Measurements from ENCODE around the gene MEX3A. TPM values are rescaled to one million over a fixed set of nuclear protein-coding genes. Genes with fewer than 3 reads are reported as not detected.

Gene MEX3A
- total RNA-seq, 1 experiment from 2014 or later = 68.0 TPM

- Histone ChIP-seq H3K9me3 (ENCODE audit: control insufficient read depth, low read depth, low read length) (no peaks in the 10 kb centered on the region), H2AK5ac (ENCODE audit: insufficient read length, low read length) (no peak overlapping the region), H3K79me2 (ENCODE audit: insufficient read depth, low read length) (no peaks in the 10 kb centered on the region), H2BK12ac (ENCODE audit: insufficient read length, low read depth, low read length) (no peak overlapping the region), H3K4ac (ENCODE audit: low read depth, low read length) (no peak overlapping the region), H3K9ac (ENCODE audit: extremely low read depth, insufficient read length, low read length) (no peak overlapping the region), H3K4me1 (ENCODE audit: insufficient read depth, low read length) (0 out of 2 replicates have a peak, but pooled peaks cover 2% of the 10 kb centered on the region), H2BK120ac (ENCODE audit: low read depth, low read length, poor library complexity, severe bottlenecking) (no peak overlapping the region), H3K27ac (ENCODE audit: insufficient read length, low read depth, low read length) (no peak overlapping the region), H2AFZ (ENCODE audit: low read length) (no peak overlapping the region), H2BK20ac (ENCODE audit: low read depth, low read length, poor library complexity, severe bottlenecking) (no peak overlapping the region), H2BK15ac (ENCODE audit: low read depth, low read length) (no peak overlapping the region), H3K79me1 (ENCODE audit: insufficient read depth, low read depth, low read length, poor library complexity, severe bottlenecking) (no peaks in the 10 kb centered on the region), H3K4me2 (ENCODE audit: insufficient read depth, insufficient read length, low read length) (no peak overlapping the region), H3K23ac (ENCODE audit: insufficient read length, low read depth, low read length) (no peak overlapping the region), H4K8ac (replicated peaks; ENCODE audit: insufficient read length, low read depth, low read length) (no peak overlapping the region), H4K91ac (ENCODE audit: insufficient read length, low read depth, low read length) (no peak overlapping the region), H4K20me1 (ENCODE audit: control insufficient read depth, insufficient read depth, insufficient read length) (peaks cover 2% of the 10 kb centered on the region), H3K14ac (ENCODE audit: insufficient read depth, low read length) (no peak overlapping the region), H3K27me3 (ENCODE audit: insufficient read depth, low read length) (no peaks in the 10 kb centered on the region), H3K23me2 (ENCODE audit: insufficient read length, low read depth, low read length, poor library complexity, severe bottlenecking) (no peaks in the 10 kb centered on the region), H4K5ac (ENCODE audit: insufficient read length, low read depth, low read length) (no peak overlapping the region), H3K18ac (ENCODE audit: insufficient read length, low read depth, low read length) (no peak overlapping the region), H2BK5ac (ENCODE audit: insufficient read length, low read length) (no peak overlapping the region), H3T11ph (ENCODE audit: low read length) (no peak overlapping the region), H3K56ac (ENCODE audit: insufficient read length, low read depth, low read length) (no peak overlapping the region)
- Mint-ChIP-seq H3K27ac (0 out of 7 replicates have a peak overlapping the region, but pooled peaks of 1 of the 3 experiments have one; percentile 10), H3K27me3 (ENCODE audit: low read depth) (no peaks in the 10 kb centered on the region), H3K36me3 (ENCODE audit: insufficient read depth in 1 of 3, low read depth in 3 of 3) (peaks cover 6 to 13% (median 9%) of the 10 kb centered on the region in 3 experiments; a peak in 6 of 7 replicates), H3K4me1 (peaks cover 41% of the 10 kb centered on the region in 2 experiments), H3K4me3 (no peak overlapping the region; a peak in 1 of 5 replicates), H3K9me3 (no peaks in the 10 kb centered on the region; a peak in 1 of 5 replicates)
- TF ChIP-seq CTCF (conservative IDR thresholded peaks at IDR 0.05) = no peak
- no CpG with 5 or more reads among the region's 3 CpGs for WGBS (ENCODE audit: extremely low coverage, insufficient read length, low lambda C conversion rate)
- no peak for DNase-seq
Measured at GRCh38 chr1:156099282-156099681, 17.0 kb upstream of the MEX3A start.

Data from H9 (cell line).